Measurements from ENCODE around the gene ANKRD44. TPM values are rescaled to one million over a fixed set of nuclear protein-coding genes. Genes with fewer than 3 reads are reported as not detected.

The ANKRD44 gene
- total RNA-seq, 1 donor from 2014 or later: 16.9 TPM

GRCh38 chr2:197322143-197322542, 11.6 kb upstream of the ANKRD44 start:
- DNase-seq (ENCODE audit: low read depth): no peak

GRCh38 chr2:197315371-197315770, 4.8 kb upstream of the ANKRD44 start:
- no peak for DNase-seq (ENCODE audit: low read depth)

GRCh38 chr2:197312186-197312585, 1.6 kb upstream of the ANKRD44 start:
- DNase-seq (ENCODE audit: low read depth): no peak

- no peak for DNase-seq (ENCODE audit: low read depth)
Measured at GRCh38 chr2:197311421-197312033, 947 bp upstream of the ANKRD44 start.

- no peak for DNase-seq (ENCODE audit: low read depth)
Measured at GRCh38 chr2:197310987-197311420, 424 bp upstream of the ANKRD44 start.

- no peak for DNase-seq (ENCODE audit: low read depth)
Measured at GRCh38 chr2:197309691-197310231, 819 bp downstream of the ANKRD44 start.

GRCh38 chr2:197308996-197309690, 1.4 kb downstream of the ANKRD44 start:
- no peak for DNase-seq (ENCODE audit: low read depth)

GRCh38 chr2:197308585-197308984, 2.0 kb downstream of the ANKRD44 start:
- DNase-seq (ENCODE audit: low read depth): no peak

- no peak for DNase-seq (ENCODE audit: low read depth)
Measured at GRCh38 chr2:197307933-197308521, 2.6 kb downstream of the ANKRD44 start.

- DNase-seq (ENCODE audit: low read depth): no peak
Measured at GRCh38 chr2:197307236-197307932, 3.2 kb downstream of the ANKRD44 start.

- DNase-seq (ENCODE audit: low read depth): peak; percentile 27
Measured at GRCh38 chr2:197306696-197307040, 3.9 kb downstream of the ANKRD44 start.

- no peak for DNase-seq (ENCODE audit: low read depth)
Measured at GRCh38 chr2:197306024-197306695, 4.4 kb downstream of the ANKRD44 start.

- no peak for DNase-seq (ENCODE audit: low read depth)
Measured at GRCh38 chr2:197304556-197305011, 6.0 kb downstream of the ANKRD44 start.

- DNase-seq (ENCODE audit: low read depth): no peak
Measured at GRCh38 chr2:197300139-197300538, 10.4 kb downstream of the ANKRD44 start.

- no peak for DNase-seq (ENCODE audit: low read depth)
Measured at GRCh38 chr2:197298609-197299008, 12.0 kb downstream of the ANKRD44 start.

GRCh38 chr2:197297772-197298318, 12.7 kb downstream of the ANKRD44 start:
- no peak for DNase-seq (ENCODE audit: low read depth)

- DNase-seq (ENCODE audit: low read depth): no peak
Measured at GRCh38 chr2:197297266-197297665, 13.3 kb downstream of the ANKRD44 start.

GRCh38 chr2:197296835-197297234, 13.7 kb downstream of the ANKRD44 start:
- DNase-seq (ENCODE audit: low read depth): no peak

GRCh38 chr2:197294260-197294659, 16.3 kb downstream of the ANKRD44 start:
- DNase-seq (ENCODE audit: low read depth): no peak

- no peak for DNase-seq (ENCODE audit: low read depth)
Measured at GRCh38 chr2:197293252-197294007, 17.1 kb downstream of the ANKRD44 start.

- DNase-seq (ENCODE audit: low read depth): no peak
Measured at GRCh38 chr2:197292619-197293018, 18.0 kb downstream of the ANKRD44 start.

Measured in renal cortical epithelial cell (primary cell).